Left cardiac atrium (tissue), 4 donors: ENCODE data around the gene STRC. TPM values are rescaled to one million over a fixed set of nuclear protein-coding genes. Genes with fewer than 3 reads are reported as not detected.
A peak's percentile ranks its signal among the peaks of the same experiment; 100 is the strongest.
"Not testable (repeated sequence)": the region's sequence is repeated elsewhere in the genome, so short reads cannot be mapped to it uniquely, and the experiment has no call there.

Source experiments
- ATAC-seq, 2 donors: fragments of 200-7000 bp; cut with Tn5 transposase; one replicate each; pipeline ENCODE4 v1.9.1; 2020; ENCODE audit warnings: mild to moderate bottlenecking in 2 of 2, moderate library complexity in 2 of 2
- DNase-seq: peaks from one replicate; pipeline ENCODE4 v3.0.0-alpha.2; 2020
- intact Hi-C, 2 donors: fragments of 100-400 bp; cut with DNase I; formaldehyde crosslinking; loops; one replicate each; pipeline versions ENCODE4 v1.14.1 to v1.15.1; 2022 to 2023
- long read RNA-seq: library from polyadenylated mRNA; unstranded; transcript quantifications from one replicate; pipeline ENCODE4 v2.0.0, GENCODE V29; 2021
- total RNA-seq, 2 donors: library from RNA; stranded (reverse); fragmentation: NEBNext Ultra II Directional; extraction: Animal tissue kit (Norgen Biotek cat#: 25700); gene quantifications; one replicate each; pipeline ENCODE4 v1.2.1, GENCODE V29; 2021
- donor health status: DM: no; HTN: yes; CAD: no.
- donor health status: DM: no; HTN: yes; CAD: no; lungs with severe emphysema.
- donor health status: DM: yes; HTN: yes; CAD: no.
- donor health status: Dilated cardiomyopathy.

Gene STRC
- under 1 TPM; 0.12 to 0.18 TPM for total RNA-seq
- long read RNA-seq: 0 reads

GRCh38 chr15:43618700-43619099 lies at the start of gene STRC:
STRC (minus strand) TSS chr15:43618800; CDS start chr15:43618722, 78 bp downstream.
- intact Hi-C loops, ATAC-seq, DNase-seq: not testable (repeated sequence)

- intact Hi-C loops, ATAC-seq, DNase-seq: not testable (repeated sequence)
Observed at GRCh38 chr15:43666177-43666576, 47.6 kb upstream of the STRC start.

GRCh38 chr15:43663333-43663732 lies 44.7 kb upstream of the STRC start:
- DNase-seq, intact Hi-C loops: not testable (repeated sequence)
- ATAC-seq: peak in 1 of 2 donors; percentile 29

GRCh38 chr15:43662293-43662692 lies 43.7 kb upstream of the STRC start:
- ATAC-seq, intact Hi-C loops, DNase-seq: not testable (repeated sequence)

GRCh38 chr15:43659727-43660126 lies 41.1 kb upstream of the STRC start:
- intact Hi-C loops, DNase-seq: not testable (repeated sequence)

GRCh38 chr15:43649430-43649926 lies 30.9 kb upstream of the STRC start:
- DNase-seq, intact Hi-C loops, ATAC-seq: not testable (repeated sequence)

More at GRCh38 chr15:43659727-43660126, 41.1 kb upstream of the STRC start:
- ATAC-seq: not testable (repeated sequence)

- intact Hi-C loops: no loop called here
Observed at GRCh38 chr15:43648649-43649429, 30.2 kb upstream of the STRC start, which contains the start of gene CATSPER2. CATSPER2 (minus strand) TSS chr15:43648844; CDS start chr15:43648061, 783 bp downstream.

GRCh38 chr15:43638464-43639204 lies 20.0 kb upstream of the STRC start:
- ATAC-seq, intact Hi-C loops, DNase-seq: not testable (repeated sequence)

More at GRCh38 chr15:43648649-43649429, 30.2 kb upstream of the STRC start, which contains the start of gene CATSPER2:
- DNase-seq (no peak), ATAC-seq (peak in 1 of 2 donors; percentile 26)

GRCh38 chr15:43626937-43627336 lies 8.3 kb upstream of the STRC start:
- DNase-seq, intact Hi-C loops, ATAC-seq: not testable (repeated sequence)

- no peak for DNase-seq
- no peak for ATAC-seq
- intact Hi-C loops: no loop called here
Observed at GRCh38 chr15:43625106-43625505, 6.5 kb upstream of the STRC start.

- intact Hi-C loops, DNase-seq, ATAC-seq: not testable (repeated sequence)
Observed at GRCh38 chr15:43622068-43622799, 3.6 kb upstream of the STRC start.

GRCh38 chr15:43617750-43618149 lies 850 bp downstream of the STRC start:
- DNase-seq, ATAC-seq, intact Hi-C loops: not testable (repeated sequence)

GRCh38 chr15:43602233-43602632 lies 16.4 kb downstream of the STRC start:
- ATAC-seq: peak in 1 of 2 donors; percentile 29
- intact Hi-C loops, DNase-seq: not testable (repeated sequence)

- DNase-seq, ATAC-seq, intact Hi-C loops: not testable (repeated sequence)
Observed at GRCh38 chr15:43600200-43600599, 18.4 kb downstream of the STRC start.

- ATAC-seq, DNase-seq, intact Hi-C loops: not testable (repeated sequence)
Observed at GRCh38 chr15:43599131-43599530, 19.5 kb downstream of the STRC start.

GRCh38 chr15:43593328-43594190 lies 25.0 kb downstream of the STRC start, which contains the start of gene CKMT1B:
CKMT1B (plus strand) TSS chr15:43594027; CDS start chr15:43594219, 192 bp downstream.
- peak; percentile 60 to 79 for ATAC-seq

GRCh38 chr15:43592841-43593240 lies 25.8 kb downstream of the STRC start:
- intact Hi-C loops, DNase-seq: not testable (repeated sequence)
- peak in 1 of 2 donors; percentile 28 for ATAC-seq

More at GRCh38 chr15:43593328-43594190, 25.0 kb downstream of the STRC start, which contains the start of gene CKMT1B:
- DNase-seq, intact Hi-C loops: not testable (repeated sequence)
